Renal cortex interstitium (tissue), 11 donors: ENCODE data around the gene CFD. TPM values are rescaled to one million over a fixed set of nuclear protein-coding genes. Genes with fewer than 3 reads are reported as not detected.
"Not testable (repeated sequence)": the region's sequence is repeated elsewhere in the genome, so short reads cannot be mapped to it uniquely, and the experiment has no call there.

Experiments
- DNase-seq, 11 donors: peaks; one replicate each; pipeline ENCODE4 v3.0.0-alpha.2; 2013; ENCODE audit warnings: low read depth in 9 of 11, low spot score in 4 of 11; ENCODE audit errors: extremely low read depth in 1 of 11
- polyA plus RNA-seq, 3 donors: library from polyadenylated mRNA; unstranded; fragments of 120-200 nt; gene quantifications; one replicate each; pipeline ENCODE4 v1.2.1, GENCODE V29; 2013; ENCODE audit not compliant: insufficient read length in 3 of 3

CFD gene
- polyA plus RNA-seq, 3 donors: 1.9 to 4.9 (median 3.9) TPM

GRCh38 chr19:879711-880438, 20.4 kb downstream of the CFD start:
- no peak for DNase-seq

GRCh38 chr19:881385-882071, 22.1 kb downstream of the CFD start:
- DNase-seq: no peak

GRCh38 chr19:882871-883497, 23.5 kb downstream of the CFD start:
- DNase-seq: no peak

- no peak for DNase-seq
Observed at GRCh38 chr19:883661-884211, 24.3 kb downstream of the CFD start.

DNA sequence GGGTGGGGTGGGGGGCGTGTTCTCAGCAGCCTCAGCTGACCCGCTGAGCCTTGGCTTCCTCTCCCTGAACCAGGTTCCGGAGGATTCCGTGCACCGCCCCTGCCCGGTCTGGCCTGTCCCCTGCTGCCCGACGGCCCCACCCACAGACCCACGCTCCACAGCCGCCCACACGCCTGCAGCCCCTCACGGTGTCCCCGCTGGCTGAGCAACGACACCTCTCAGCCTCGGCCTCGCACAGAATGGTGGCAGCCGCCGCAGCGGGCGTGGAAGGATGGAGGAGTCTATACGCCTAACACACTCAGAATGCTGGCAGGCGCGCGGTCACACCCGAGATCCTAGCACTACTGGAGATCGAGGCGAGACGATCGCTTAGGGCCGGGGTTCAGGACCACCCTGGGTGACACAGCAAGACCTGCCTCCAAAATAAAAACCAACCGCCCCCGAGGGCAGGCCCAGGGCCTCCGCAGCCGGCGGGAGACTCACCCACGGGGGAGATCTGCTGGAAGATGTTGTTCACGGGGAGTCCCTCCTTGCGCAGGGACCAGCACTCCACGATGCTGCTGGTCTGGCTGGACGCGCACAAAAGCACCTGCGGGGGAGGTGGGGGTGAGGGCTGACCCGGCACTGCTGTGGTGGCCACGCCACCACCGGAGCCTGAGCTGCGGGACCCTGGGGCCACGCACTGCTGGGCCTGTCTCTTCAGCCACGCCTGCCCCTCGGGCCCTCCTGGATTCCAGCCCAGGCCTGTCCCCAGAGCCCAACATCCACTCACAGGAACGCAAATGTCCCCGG, 25.2 kb downstream of the CFD start:
- DNase-seq: no peak

DNA sequence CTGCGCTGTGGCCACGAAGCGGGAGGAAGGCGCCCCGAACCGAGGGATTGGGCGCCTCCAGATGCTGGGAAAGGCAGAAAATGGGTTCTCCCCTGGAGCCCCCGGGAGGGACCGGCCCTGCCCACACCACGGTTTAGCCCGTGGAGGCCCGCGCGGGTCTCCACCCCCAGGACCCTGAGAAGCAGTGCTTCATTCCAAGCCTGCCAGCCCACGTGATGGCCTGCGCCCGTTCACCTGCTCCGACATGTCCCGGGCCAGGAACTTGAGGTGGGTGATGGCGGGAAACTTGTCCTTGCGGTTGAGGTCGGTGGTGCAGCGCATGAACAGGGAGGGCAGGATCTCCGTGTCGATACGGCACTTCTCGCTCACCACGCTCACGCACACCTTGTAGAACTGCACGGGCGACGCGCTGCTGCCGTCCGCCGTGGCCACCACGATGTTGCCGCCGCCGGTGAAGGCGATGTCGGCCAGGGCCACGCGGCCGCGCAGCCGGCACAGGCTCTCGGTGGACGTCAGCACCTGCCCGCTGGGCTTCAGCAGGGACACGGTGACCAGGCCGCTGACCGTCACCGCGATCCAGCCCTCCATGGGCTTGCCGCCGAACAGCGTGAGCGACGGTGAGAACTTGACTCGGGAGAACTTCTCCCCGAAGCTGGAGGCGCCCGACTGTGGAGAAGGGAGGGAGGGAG, 26.2 kb downstream of the CFD start:
- DNase-seq: no peak

GRCh38 chr19:887072-887471, 27.6 kb downstream of the CFD start:
- no peak for DNase-seq

GRCh38 chr19:887599-887998, 28.1 kb downstream of the CFD start:
- no peak for DNase-seq

DNA sequence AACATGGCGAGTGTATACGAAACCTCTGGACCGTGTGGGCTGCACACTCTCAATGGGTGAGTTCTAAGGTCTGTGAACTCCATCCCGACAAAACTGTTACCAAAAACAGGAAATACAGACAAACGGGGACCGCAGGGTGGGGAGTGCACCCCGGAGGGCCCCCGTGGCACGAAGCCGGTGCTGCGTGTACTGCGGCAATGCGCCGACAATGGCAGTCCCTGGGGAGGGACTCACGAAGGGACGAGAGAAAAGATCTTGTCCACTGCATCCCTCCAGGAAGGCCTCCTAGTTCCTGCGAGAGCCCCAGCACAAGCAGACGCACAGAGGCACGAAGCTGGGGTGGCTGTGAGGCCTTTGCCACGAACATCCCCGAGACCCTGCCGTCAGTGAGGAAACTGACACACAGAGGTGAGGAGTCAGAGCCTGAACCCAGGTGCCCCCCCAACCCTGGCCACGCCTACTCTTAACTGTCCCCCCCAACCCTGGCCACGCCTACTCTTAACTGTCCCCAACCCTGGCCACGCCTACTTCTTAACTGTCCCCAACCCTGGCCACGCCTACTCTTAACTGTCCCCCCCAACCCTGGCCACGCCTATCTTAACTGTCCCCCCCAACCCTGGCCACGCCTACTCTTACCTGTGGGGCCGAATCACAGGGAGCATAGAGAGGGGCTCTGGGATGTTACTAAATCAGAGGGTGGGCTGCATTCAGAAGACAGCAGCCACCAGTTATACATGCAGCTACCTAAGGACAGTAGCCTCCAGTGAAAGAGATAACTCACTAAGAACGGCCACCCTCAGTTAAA, 29.3 kb downstream of the CFD start:
- DNase-seq: no peak

DNA sequence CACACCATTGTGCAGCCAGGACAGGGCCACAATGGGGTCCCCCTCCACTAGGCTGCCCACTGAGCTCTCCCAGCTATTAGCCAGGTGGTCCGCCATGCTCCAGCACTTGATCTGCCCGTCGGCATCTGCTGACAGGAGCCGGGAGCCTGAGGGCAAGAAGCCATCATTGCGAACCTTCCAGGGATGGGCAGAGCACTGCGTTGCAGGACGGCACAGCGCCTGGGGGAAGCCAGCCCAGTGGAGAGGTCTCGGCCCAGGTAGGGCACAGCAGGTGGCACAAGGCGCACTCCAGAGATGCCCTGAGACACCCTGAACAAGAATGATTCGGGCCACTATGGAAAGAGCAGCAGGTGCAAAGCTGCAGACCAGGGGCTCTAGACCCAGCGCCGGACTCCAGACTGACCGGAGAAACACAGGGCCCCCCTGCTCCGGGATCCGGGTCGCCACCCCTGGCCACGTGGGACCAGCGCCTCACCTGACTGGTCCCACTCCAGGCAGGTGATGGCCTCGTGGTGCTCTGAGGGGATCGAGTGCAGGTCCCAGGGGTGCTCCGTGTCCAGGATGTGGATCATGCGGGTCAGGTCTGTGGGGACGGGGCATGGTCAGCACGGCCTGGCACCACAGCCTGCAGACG, 30.3 kb downstream of the CFD start:
- DNase-seq: no peak

GRCh38 chr19:890831-891230, 31.4 kb downstream of the CFD start:
- DNase-seq: no peak

- DNase-seq: not testable (repeated sequence)
Observed at GRCh38 chr19:891421-892200, 32.1 kb downstream of the CFD start.

DNA sequence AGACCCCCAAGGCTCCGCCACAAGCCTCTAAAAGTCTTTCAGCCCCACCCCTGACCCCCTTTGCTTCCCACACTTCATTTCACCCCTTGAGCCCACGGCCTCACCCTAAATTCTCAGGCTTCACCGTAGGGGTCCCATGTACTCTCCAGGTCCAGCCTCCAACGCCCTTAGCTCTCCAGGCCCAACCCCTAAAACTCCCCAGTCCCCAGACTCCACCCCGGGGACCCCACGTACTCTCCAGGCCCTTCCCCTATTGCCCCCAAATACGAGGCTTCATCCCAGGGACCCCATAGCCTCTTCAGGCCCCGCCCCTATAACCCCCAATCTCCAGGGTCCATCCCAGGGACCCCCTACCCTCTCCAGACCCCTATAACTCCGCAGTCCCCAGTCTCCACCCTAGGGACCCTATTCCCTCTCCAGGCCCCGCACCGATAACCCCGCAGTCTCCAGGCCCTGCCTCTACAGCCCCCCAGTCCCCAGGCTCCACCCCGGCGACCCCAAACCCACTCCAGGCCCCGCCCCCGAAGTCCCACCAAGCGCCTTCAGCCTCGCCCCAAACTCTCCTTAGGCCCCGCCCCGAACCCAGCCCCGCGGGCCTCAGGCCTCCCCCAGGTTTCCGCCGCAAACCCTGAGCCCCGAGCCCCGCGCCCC, 32.9 kb downstream of the CFD start:
- no peak for DNase-seq

DNA sequence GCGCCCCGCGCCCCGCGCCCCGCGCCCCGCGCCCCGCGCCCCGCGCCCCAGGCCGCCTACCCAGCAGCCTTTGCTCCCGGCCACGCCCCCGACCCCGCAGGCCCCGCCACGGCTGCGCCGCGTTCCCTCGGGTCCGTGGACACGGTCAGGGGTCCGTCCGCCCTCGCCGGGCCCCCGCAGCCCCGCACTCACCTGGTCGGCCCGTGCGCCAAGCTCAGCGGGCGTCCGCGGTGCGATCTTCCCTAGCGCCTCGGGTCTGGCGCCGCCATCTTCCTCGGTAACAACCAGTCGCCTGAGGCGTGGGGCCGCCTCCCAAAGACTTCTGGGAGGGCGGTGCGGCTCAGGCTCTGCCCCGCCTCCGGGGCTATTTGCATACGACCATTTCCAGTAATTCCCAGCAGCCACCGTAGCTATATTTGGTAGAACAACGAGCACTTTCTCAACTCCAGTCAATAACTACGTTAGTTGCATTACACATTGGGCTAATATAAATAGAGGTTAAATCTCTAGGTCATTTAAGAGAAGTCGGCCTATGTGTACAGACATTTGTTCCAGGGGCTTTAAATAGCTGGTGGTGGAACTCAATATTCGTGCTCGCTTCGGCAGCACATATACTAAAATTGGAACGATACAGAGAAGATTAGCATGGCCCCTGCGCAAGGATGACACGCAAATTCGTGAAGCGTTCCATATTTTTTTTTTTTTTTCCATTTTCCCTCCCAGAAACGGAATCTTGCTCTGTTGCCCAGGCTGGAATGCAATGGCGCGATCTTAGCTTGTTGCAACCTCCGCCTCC, 33.6 kb downstream of the CFD start, which contains the start of the genes MED16 and RNU6-9:
TSS of gene MED16 (minus strand) at position 294 of the 796 bp plus-strand sequence. CDS start 2,056 bp downstream, outside the sequence.
TSS of gene RNU6-9 (plus strand) at position 591 of the 796 bp plus-strand sequence.
- DNase-seq: peak; percentile 88 to 96 (median 90)

GRCh38 chr19:896434-896833, 37.0 kb downstream of the CFD start:
- no peak for DNase-seq
